Neural crest cell (in vitro differentiated cells): ENCODE measurements around the gene GPAM. TPM values are rescaled to one million over a fixed set of nuclear protein-coding genes. Genes with fewer than 3 reads are reported as not detected.

Source experiments
- DNase-seq: peaks from one replicate; pipeline ENCODE4 v3.0.0; 2021; ENCODE audit warnings: low read depth, mixed read lengths, low spot score
- H3K27ac Mint-ChIP-seq: one replicate; pipeline ENCODE4 v1.8.0; 2021; ENCODE audit warnings: mild to moderate bottlenecking, mixed read lengths; ENCODE audit not compliant: unreplicated experiment
- H3K27me3 Mint-ChIP-seq: 2 replicates; pipeline ENCODE4 v1.8.0; 2021; ENCODE audit warnings: low read depth, mild to moderate bottlenecking, mixed read lengths
- H3K36me3 Mint-ChIP-seq: 2 replicates; pipeline ENCODE4 v1.8.0; 2021; ENCODE audit warnings: low read depth, mild to moderate bottlenecking, mixed read lengths
- H3K4me1 Mint-ChIP-seq: 2 replicates; pipeline ENCODE4 v1.8.0; 2021; ENCODE audit warnings: mixed read lengths
- H3K4me3 Mint-ChIP-seq: one replicate; pipeline ENCODE4 v1.8.0; 2021; ENCODE audit warnings: mild to moderate bottlenecking, mixed read lengths
- H3K9me3 Mint-ChIP-seq: 2 replicates; pipeline ENCODE4 v1.8.0; 2021; ENCODE audit warnings: mixed read lengths
- CTCF ChIP-seq: fragments of 200-600 bp; sonication (generic); conservative IDR thresholded peaks from 2 replicates; pipeline ENCODE4 v1.5.0; 2021; ENCODE audit warnings: antibody characterized with exemption, mild to moderate bottlenecking
- total RNA-seq: library from RNA; stranded (reverse); gene quantifications from 2 replicates; pipeline ENCODE4 v1.2.1, GENCODE V29; 2021

The GPAM gene
- total RNA-seq, 1 donor from 2014 or later: 21.2 TPM

- no peaks in the 10 kb centered on the region for H3K4me1 Mint-ChIP-seq
- H3K9me3 Mint-ChIP-seq: no peaks in the 10 kb centered on the region
- no peak overlapping the region for H3K4me3 Mint-ChIP-seq
- no peaks in the 10 kb centered on the region for H3K36me3 Mint-ChIP-seq
- TF ChIP-seq CTCF: no peak
- no peak overlapping the region for H3K27ac Mint-ChIP-seq
- no peaks in the 10 kb centered on the region for H3K27me3 Mint-ChIP-seq
- no peak for DNase-seq
Observed at GRCh38 chr10:112146799-112147198, 36.8 kb downstream of the GPAM start.

GRCh38 chr10:112145263-112145662, 38.3 kb downstream of the GPAM start:
- TF ChIP-seq CTCF: no peak
- no peaks in the 10 kb centered on the region for H3K4me1 Mint-ChIP-seq
- no peak overlapping the region for H3K4me3 Mint-ChIP-seq
- H3K27ac Mint-ChIP-seq: peak overlapping the region; percentile 10
- no peaks in the 10 kb centered on the region for H3K36me3 Mint-ChIP-seq
- DNase-seq: no peak
- H3K9me3 Mint-ChIP-seq: no peaks in the 10 kb centered on the region
- no peaks in the 10 kb centered on the region for H3K27me3 Mint-ChIP-seq

- DNase-seq: no peak
- no peaks in the 10 kb centered on the region for H3K9me3 Mint-ChIP-seq
- H3K27me3 Mint-ChIP-seq: peaks cover 3% of the 10 kb centered on the region
Observed at GRCh38 chr10:112143420-112143819, 40.1 kb downstream of the GPAM start.

GRCh38 chr10:112141292-112141691, 42.3 kb downstream of the GPAM start:
- H3K27me3 Mint-ChIP-seq: peaks cover 3% of the 10 kb centered on the region
- no peaks in the 10 kb centered on the region for H3K36me3 Mint-ChIP-seq
- H3K4me1 Mint-ChIP-seq: no peaks in the 10 kb centered on the region
- H3K9me3 Mint-ChIP-seq: no peaks in the 10 kb centered on the region
- no peak for TF ChIP-seq CTCF
- DNase-seq: no peak
- no peak overlapping the region for H3K27ac Mint-ChIP-seq
- no peak overlapping the region for H3K4me3 Mint-ChIP-seq

More at GRCh38 chr10:112143420-112143819, 40.1 kb downstream of the GPAM start:
- no peaks in the 10 kb centered on the region for H3K36me3 Mint-ChIP-seq
- TF ChIP-seq CTCF: no peak
- no peak overlapping the region for H3K4me3 Mint-ChIP-seq
- H3K27ac Mint-ChIP-seq: no peak overlapping the region
- H3K4me1 Mint-ChIP-seq: no peaks in the 10 kb centered on the region

- Mint-ChIP-seq H3K9me3 (no peaks in the 10 kb centered on the region), H3K27ac (no peak overlapping the region), H3K4me1 (no peaks in the 10 kb centered on the region), H3K36me3 (no peaks in the 10 kb centered on the region), H3K27me3 (peaks cover 3% of the 10 kb centered on the region), H3K4me3 (no peak overlapping the region)
- DNase-seq: peak; percentile 90
- peak; percentile 94 for TF ChIP-seq CTCF
Observed at GRCh38 chr10:112140110-112140970, 43.2 kb downstream of the GPAM start.
